ENCODE results near the gene NCK1. TPM values are rescaled to one million over a fixed set of nuclear protein-coding genes. Genes with fewer than 3 reads are reported as not detected.

NCK1 gene
- total and polyA plus RNA-seq, 9 of the 15 experiments (the other 6 are each of a cell fraction or from before 2014, with no cell fraction given), result 17.3 to 30.5 (median 25.0) TPM

DNA sequence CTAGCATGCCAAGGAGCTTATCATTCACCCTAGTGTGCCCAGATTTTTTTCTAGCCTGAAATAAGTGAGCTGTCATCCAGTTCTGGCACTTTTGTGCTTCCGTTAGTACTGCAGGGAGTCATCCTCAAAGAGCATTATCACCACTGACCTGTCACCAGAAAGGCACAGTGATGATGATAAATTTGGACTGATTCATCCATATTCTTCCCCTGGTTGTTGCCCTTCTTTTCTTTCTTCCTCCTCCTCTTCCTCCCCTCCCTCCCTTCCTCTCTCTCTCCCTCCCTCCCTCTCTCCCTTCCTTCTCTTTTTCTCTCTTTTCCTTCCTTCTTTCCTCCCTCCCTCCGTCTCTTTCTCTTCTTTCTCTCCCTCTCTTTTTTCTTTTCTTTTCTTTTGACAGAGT is 21.8 kb upstream of the NCK1 start (continued):
- TF ChIP-seq THRAP3 (IDR thresholded peaks at IDR 0.05; ENCODE audit: borderline replicate concordance), result no peak
- TF ChIP-seq KDM5B (IDR thresholded peaks at IDR 0.05; ENCODE audit: insufficient replicate concordance, low read depth, low read length), result no peak
- TF ChIP-seq STAT5A (IDR thresholded peaks at IDR 0.05; ENCODE audit: borderline replicate concordance, low read length), result no peak; the same call in 1 of the 2 replicates
- TF ChIP-seq, protein P1, sequence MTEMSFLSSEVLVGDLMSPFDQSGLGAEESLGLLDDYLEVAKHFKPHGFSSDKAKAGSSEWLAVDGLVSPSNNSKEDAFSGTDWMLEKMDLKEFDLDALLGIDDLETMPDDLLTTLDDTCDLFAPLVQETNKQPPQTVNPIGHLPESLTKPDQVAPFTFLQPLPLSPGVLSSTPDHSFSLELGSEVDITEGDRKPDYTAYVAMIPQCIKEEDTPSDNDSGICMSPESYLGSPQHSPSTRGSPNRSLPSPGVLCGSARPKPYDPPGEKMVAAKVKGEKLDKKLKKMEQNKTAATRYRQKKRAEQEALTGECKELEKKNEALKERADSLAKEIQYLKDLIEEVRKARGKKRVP (CRISPR knock-in tag; IDR thresholded peaks at IDR 0.05), result no peak
- TF ChIP-seq, protein P2, sequence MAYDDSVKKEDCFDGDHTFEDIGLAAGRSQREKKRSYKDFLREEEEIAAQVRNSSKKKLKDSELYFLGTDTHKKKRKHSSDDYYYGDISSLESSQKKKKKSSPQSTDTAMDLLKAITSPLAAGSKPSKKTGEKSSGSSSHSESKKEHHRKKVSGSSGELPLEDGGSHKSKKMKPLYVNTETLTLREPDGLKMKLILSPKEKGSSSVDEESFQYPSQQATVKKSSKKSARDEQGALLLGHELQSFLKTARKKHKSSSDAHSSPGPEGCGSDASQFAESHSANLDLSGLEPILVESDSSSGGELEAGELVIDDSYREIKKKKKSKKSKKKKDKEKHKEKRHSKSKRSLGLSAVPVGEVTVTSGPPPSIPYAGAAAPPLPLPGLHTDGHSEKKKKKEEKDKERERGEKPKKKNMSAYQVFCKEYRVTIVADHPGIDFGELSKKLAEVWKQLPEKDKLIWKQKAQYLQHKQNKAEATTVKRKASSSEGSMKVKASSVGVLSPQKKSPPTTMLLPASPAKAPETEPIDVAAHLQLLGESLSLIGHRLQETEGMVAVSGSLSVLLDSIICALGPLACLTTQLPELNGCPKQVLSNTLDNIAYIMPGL (CRISPR knock-in tag; IDR thresholded peaks at IDR 0.05), result no peak
- TF ChIP-seq, protein P3, sequence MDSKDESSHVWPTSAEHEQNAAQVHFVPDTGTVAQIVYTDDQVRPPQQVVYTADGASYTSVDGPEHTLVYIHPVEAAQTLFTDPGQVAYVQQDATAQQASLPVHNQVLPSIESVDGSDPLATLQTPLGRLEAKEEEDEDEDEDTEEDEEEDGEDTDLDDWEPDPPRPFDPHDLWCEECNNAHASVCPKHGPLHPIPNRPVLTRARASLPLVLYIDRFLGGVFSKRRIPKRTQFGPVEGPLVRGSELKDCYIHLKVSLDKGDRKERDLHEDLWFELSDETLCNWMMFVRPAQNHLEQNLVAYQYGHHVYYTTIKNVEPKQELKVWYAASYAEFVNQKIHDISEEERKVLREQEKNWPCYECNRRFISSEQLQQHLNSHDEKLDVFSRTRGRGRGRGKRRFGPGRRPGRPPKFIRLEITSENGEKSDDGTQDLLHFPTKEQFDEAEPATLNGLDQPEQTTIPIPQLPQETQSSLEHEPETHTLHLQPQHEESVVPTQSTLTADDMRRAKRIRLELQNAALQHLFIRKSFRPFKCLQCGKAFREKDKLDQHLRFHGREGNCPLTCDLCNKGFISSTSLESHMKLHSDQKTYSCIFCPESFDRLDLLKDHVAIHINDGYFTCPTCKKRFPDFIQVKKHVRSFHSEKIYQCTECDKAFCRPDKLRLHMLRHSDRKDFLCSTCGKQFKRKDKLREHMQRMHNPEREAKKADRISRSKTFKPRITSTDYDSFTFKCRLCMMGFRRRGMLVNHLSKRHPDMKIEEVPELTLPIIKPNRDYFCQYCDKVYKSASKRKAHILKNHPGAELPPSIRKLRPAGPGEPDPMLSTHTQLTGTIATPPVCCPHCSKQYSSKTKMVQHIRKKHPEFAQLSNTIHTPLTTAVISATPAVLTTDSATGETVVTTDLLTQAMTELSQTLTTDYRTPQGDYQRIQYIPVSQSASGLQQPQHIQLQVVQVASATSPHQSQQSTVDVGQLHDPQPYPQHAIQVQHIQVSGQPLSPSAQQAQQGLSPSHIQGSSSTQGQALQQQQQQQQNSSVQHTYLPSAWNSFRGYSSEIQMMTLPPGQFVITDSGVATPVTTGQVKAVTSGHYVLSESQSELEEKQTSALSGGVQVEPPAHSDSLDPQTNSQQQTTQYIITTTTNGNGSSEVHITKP (IDR thresholded peaks at IDR 0.05; ENCODE audit: partially characterized antibody), result peak; percentile 57
- TF ChIP-seq BRCA1 (IDR thresholded peaks at IDR 0.05), result no peak
- no peak for TF ChIP-seq BRCA1 (CRISPR knock-in tag; IDR thresholded peaks at IDR 0.05)
- TF ChIP-seq, protein P4, sequence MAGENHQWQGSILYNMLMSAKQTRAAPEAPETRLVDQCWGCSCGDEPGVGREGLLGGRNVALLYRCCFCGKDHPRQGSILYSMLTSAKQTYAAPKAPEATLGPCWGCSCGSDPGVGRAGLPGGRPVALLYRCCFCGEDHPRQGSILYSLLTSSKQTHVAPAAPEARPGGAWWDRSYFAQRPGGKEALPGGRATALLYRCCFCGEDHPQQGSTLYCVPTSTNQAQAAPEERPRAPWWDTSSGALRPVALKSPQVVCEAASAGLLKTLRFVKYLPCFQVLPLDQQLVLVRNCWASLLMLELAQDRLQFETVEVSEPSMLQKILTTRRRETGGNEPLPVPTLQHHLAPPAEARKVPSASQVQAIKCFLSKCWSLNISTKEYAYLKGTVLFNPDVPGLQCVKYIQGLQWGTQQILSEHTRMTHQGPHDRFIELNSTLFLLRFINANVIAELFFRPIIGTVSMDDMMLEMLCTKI (IDR thresholded peaks at IDR 0.05; ENCODE audit: partially characterized antibody), result no peak
- TF ChIP-seq, protein P5, sequence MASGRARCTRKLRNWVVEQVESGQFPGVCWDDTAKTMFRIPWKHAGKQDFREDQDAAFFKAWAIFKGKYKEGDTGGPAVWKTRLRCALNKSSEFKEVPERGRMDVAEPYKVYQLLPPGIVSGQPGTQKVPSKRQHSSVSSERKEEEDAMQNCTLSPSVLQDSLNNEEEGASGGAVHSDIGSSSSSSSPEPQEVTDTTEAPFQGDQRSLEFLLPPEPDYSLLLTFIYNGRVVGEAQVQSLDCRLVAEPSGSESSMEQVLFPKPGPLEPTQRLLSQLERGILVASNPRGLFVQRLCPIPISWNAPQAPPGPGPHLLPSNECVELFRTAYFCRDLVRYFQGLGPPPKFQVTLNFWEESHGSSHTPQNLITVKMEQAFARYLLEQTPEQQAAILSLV (tag; IDR thresholded peaks at IDR 0.05), result no peak
- no peak for TF ChIP-seq ZNF165 (CRISPR knock-in tag; IDR thresholded peaks at IDR 0.05; ENCODE audit: borderline replicate concordance)
- no peak for TF ChIP-seq RBM39 (optimal IDR thresholded peaks at IDR 0.05; ENCODE audit: low read depth, low read length)
- peak; percentile 57 for TF ChIP-seq C11orf30 (IDR thresholded peaks at IDR 0.05; ENCODE audit: low read depth)
- TF ChIP-seq, protein P6, sequence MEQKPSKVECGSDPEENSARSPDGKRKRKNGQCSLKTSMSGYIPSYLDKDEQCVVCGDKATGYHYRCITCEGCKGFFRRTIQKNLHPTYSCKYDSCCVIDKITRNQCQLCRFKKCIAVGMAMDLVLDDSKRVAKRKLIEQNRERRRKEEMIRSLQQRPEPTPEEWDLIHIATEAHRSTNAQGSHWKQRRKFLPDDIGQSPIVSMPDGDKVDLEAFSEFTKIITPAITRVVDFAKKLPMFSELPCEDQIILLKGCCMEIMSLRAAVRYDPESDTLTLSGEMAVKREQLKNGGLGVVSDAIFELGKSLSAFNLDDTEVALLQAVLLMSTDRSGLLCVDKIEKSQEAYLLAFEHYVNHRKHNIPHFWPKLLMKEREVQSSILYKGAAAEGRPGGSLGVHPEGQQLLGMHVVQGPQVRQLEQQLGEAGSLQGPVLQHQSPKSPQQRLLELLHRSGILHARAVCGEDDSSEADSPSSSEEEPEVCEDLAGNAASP (IDR thresholded peaks at IDR 0.05), result no peak
- no peak for TF ChIP-seq ILF3 (IDR thresholded peaks at IDR 0.05; ENCODE audit: borderline replicate concordance)
- TF ChIP-seq ELF1 (tag; IDR thresholded peaks at IDR 0.05), result no peak
- TF ChIP-seq ZNF76 (CRISPR knock-in tag; IDR thresholded peaks at IDR 0.05; ENCODE audit: borderline replicate concordance), result no peak
- no peak for TF ChIP-seq ZNF764 (CRISPR knock-in tag; IDR thresholded peaks at IDR 0.05; ENCODE audit: low read depth)
- TF ChIP-seq EHMT2 (IDR thresholded peaks at IDR 0.05), result 0 out of 2 replicates have a peak, but pooled peaks have one; percentile 55
